Endothelial cell of umbilical vein (primary cell): ENCODE measurements around the gene KPTN. TPM values are rescaled to one million over a fixed set of nuclear protein-coding genes. Genes with fewer than 3 reads are reported as not detected.

ENCODE experiments used
- BruUV-seq: library from RNA; stranded (reverse); fragments of 400-500 nt; replicated peaks from 2 replicates; lab custom pipeline; 2021; lab: Mats Ljungman, UMichigan
- CTCF ChIA-PET: fragments of 300-600, 350-600 bp; sonication (Branson Sonifier 250); formaldehyde crosslinking; loops from one replicate; lab custom pipeline; 2021; ENCODE audit warnings: antibody characterized with exemption, inconsistent platforms; lab: Charles Lee
- POLR2A ChIA-PET: fragments of 300-600, 350-600 bp; sonication (Branson Sonifier 250); formaldehyde crosslinking; loops from one replicate; lab custom pipeline; 2021; ENCODE audit warnings: antibody characterized with exemption, inconsistent platforms; lab: Charles Lee
- DNase-seq: peaks from one replicate; pipeline ENCODE4 v3.0.0-alpha.2; 2011; ENCODE audit warnings: low read depth, low spot score
- FAIRE-seq: peaks from 2 replicates; lab custom pipeline; 2011; peaks lifted over from hg19 to GRCh38; lab: Jason Lieb, UNC
- H2AFZ ChIP-seq: 2 replicates; pipeline ENCODE4 v1.6.0; 2012; ENCODE audit warnings: low read depth, low read length, control low read depth, inconsistent platforms
- H3K27ac ChIP-seq: 2 replicates; pipeline ENCODE4 v1.5.1; 2011; ENCODE audit warnings: low read depth, mild to moderate bottlenecking, control low read depth, low read length, moderate library complexity; ENCODE audit not compliant: insufficient read depth
- H3K27me3 ChIP-seq, 2 experiments: 2 replicates each; pipeline versions ENCODE4 v1.6.0 to v1.6.1; 2011; ENCODE audit warnings: low read length in 2 of 2, mixed read lengths in 1 of 2; ENCODE audit not compliant: control insufficient read depth in 2 of 2, insufficient read depth in 2 of 2
- H3K36me3 ChIP-seq, 2 experiments: 2 replicates in 1 of 2; 3 replicates in 1 of 2; pipeline ENCODE4 v1.5.1; 2011; ENCODE audit warnings: low read length in 2 of 2, mild to moderate bottlenecking in 1 of 2, moderate library complexity in 1 of 2; ENCODE audit not compliant: control insufficient read depth in 2 of 2, insufficient read depth in 2 of 2; ENCODE audit errors: extremely low read depth in 1 of 2
- H3K4me1 ChIP-seq: 3 replicates; pipeline ENCODE4 v1.5.1; 2011; ENCODE audit warnings: mild to moderate bottlenecking, low read length; ENCODE audit not compliant: control insufficient read depth, insufficient read depth; ENCODE audit errors: extremely low read depth
- H3K4me2 ChIP-seq: 2 replicates; pipeline ENCODE4 v1.6.1; 2011; ENCODE audit warnings: low read length, control low read depth, mixed read lengths; ENCODE audit not compliant: insufficient read depth
- H3K4me3 ChIP-seq, 3 experiments: fragments of 200-600 bp in 1 of 3; sonication (generic), shearing (Covaris generic) in 1 of 3; replicated peaks in 1 of 3; 2 replicates each; pipeline ENCODE4 v1.5.1; 2011 to 2016; ENCODE audit warnings: control low read depth in 3 of 3, low read length in 3 of 3, mild to moderate bottlenecking in 2 of 3, inconsistent platforms in 1 of 3, low read depth in 1 of 3, moderate library complexity in 1 of 3; ENCODE audit not compliant: insufficient read depth in 1 of 3
- H3K79me2 ChIP-seq: 2 replicates; pipeline ENCODE4 v1.6.0; 2012; ENCODE audit warnings: low read length, inconsistent platforms; ENCODE audit not compliant: control insufficient read depth, insufficient read depth
- H3K9ac ChIP-seq: replicated peaks from 2 replicates; pipeline ENCODE3; 2011; ENCODE audit warnings: low read length, control low read depth; ENCODE audit not compliant: insufficient read depth; ENCODE audit errors: extremely low read depth
- H3K9me1 ChIP-seq: replicated peaks from 3 replicates; pipeline ENCODE4 v1.6.0; 2011; ENCODE audit warnings: mild to moderate bottlenecking, low read length; ENCODE audit not compliant: control insufficient read depth, insufficient read depth; ENCODE audit errors: extremely low read depth
- H3K9me3 ChIP-seq: replicated peaks from 2 replicates; pipeline ENCODE4 v1.5.1; 2012; ENCODE audit warnings: low read length, inconsistent platforms; ENCODE audit not compliant: control insufficient read depth, insufficient read depth
- H4K20me1 ChIP-seq: replicated peaks from 2 replicates; pipeline ENCODE3; 2011; ENCODE audit warnings: mild to moderate bottlenecking, low read length; ENCODE audit not compliant: control insufficient read depth, insufficient read depth; ENCODE audit errors: extremely low read depth
- EZH2 ChIP-seq: IDR thresholded peaks from 2 replicates; pipeline ENCODE4 v1.6.1; 2012; ENCODE audit warnings: borderline replicate concordance, low read depth, mild to moderate bottlenecking, moderate library complexity, low read length, inconsistent platforms; ENCODE audit not compliant: severe bottlenecking
- FOS ChIP-seq: IDR thresholded peaks from 2 replicates; pipeline ENCODE4 v1.6.1; 2011; ENCODE audit warnings: mild to moderate bottlenecking, low read length, moderate library complexity, borderline replicate concordance; ENCODE audit not compliant: insufficient read depth
- GATA2 ChIP-seq: IDR thresholded peaks from 2 replicates; pipeline ENCODE4 v1.7.0; 2011; ENCODE audit warnings: low read depth, mild to moderate bottlenecking, moderate library complexity, mixed read lengths, low read length; ENCODE audit not compliant: insufficient read length, insufficient read depth
- JUN ChIP-seq: IDR thresholded peaks from 2 replicates; pipeline ENCODE4 v1.6.1; 2011; ENCODE audit warnings: borderline replicate concordance, low read depth; ENCODE audit not compliant: insufficient read length, insufficient read depth
- MYC ChIP-seq: IDR thresholded peaks from one replicate; pipeline ENCODE4 v1.6.1; 2011; ENCODE audit warnings: mild to moderate bottlenecking, low read depth, low read length
- POLR2A ChIP-seq: IDR thresholded peaks from 2 replicates; pipeline ENCODE4 v1.6.1; 2012; ENCODE audit warnings: low read depth, mild to moderate bottlenecking, control low read depth, low read length
- POLR2AphosphoS5 ChIP-seq: IDR thresholded peaks from 2 replicates; pipeline ENCODE4 v1.6.1; 2012; ENCODE audit warnings: low read depth, mild to moderate bottlenecking, control low read depth, low read length, moderate library complexity; ENCODE audit not compliant: insufficient read depth
- dilution Hi-C: fragments of 300-500 bp; cut with MboI; formaldehyde crosslinking; loops from one replicate; pipeline ENCODE4 v1.15.0; 2019; ENCODE audit warnings: low sequenced_read_pairs; ENCODE audit not compliant: extremely low pct_ligation_motif_present
- intact Hi-C: fragments of 100-400 bp; cut with micrococcal nuclease; formaldehyde crosslinking; loops from one replicate; pipeline ENCODE4 v1.10.0; 2022
- polyA plus RNA-seq, 4 experiments: library from polyadenylated mRNA; depleted of rRNA in 3 of 4; stranded (reverse) in 3 of 4; unstranded in 1 of 4; fragments of >200 nt; gene quantifications; 2 replicates each; pipeline versions ENCODE4 v1.2.1 to v1.2.3, GENCODE V29; 2011 to 2012; ENCODE audit warnings: missing spikeins in 1 of 4
- total RNA-seq: library from RNA; stranded (reverse); gene quantifications from 2 replicates; pipeline ENCODE4 v1.2.3, GENCODE V29; 2021
- TF ChIP-seq, protein P1 (sequence below): IDR thresholded peaks from 2 replicates; pipeline ENCODE4 v1.6.1; 2011; ENCODE audit not compliant: insufficient read depth, insufficient read length
- TF ChIP-seq, protein P2 (sequence below), 2 donors: IDR thresholded peaks; 1 replicate in 1 of 2; 2 replicates in 1 of 2; pipeline ENCODE4 v1.5.1; 2011; ENCODE audit warnings: low read length in 2 of 2, mild to moderate bottlenecking in 2 of 2, moderate library complexity in 2 of 2, control low read depth in 1 of 2, inconsistent platforms in 1 of 2, low read depth in 1 of 2; ENCODE audit not compliant: insufficient read depth in 1 of 2; ENCODE audit errors: extremely low read depth in 1 of 2

Gene KPTN
- total and polyA plus RNA-seq, 2 donors (not counting 3 experiments of a cell fraction or from before 2014, with no cell fraction given): 14.7 to 15.5 TPM

DNA sequence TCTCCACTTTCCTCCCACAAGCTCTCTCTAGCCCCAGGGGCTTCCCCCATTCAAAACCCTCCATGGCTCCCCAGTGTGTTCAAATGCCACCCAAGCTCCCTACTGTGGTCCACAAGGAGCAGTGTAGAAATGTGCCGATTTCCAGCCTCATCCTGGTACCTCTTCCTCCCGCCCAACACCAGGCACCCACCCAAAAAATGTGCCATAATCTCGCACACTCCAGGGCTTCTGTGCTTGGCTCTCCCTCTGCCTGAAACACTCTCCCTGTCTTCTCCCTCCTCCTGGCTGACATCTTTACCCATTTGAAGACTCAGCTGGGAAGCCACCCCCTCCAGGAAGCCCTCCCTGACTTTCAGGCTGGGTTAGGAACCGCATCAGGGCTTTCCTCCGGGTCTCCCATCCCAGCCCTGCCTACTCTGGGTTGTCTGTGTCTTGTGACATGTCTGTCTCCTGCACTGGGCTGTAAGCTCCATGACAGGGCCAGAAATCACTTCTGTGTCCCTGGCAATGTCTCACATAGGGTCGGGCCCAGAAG is 48.1 kb downstream of the KPTN start:
- Histone ChIP-seq H3K9me1 (no peaks in the 10 kb centered on the region), H3K79me2 (no peaks in the 10 kb centered on the region), H3K27me3 (peaks cover 0 to 2% of the 10 kb centered on the region in 2 experiments), H3K4me1 (no peaks in the 10 kb centered on the region), H3K9me3 (no peaks in the 10 kb centered on the region), H4K20me1 (no peaks in the 10 kb centered on the region), H2AFZ (no peak overlapping the region), H3K4me3 (no peak overlapping the region), H3K36me3 (no peaks in the 10 kb centered on the region), H3K9ac (no peak overlapping the region), H3K4me2 (no peak overlapping the region), H3K27ac (no peak overlapping the region)
- intact Hi-C loops (loop anchor here (1.0 to 5.0 kb wide), 4 partner anchors 79 to 271 kb away; partner anchors contain the start of gene NAPA), dilution Hi-C loops (no loop called here)
- FAIRE-seq (no peak), DNase-seq (no peak)
- TF ChIP-seq, protein P1, sequence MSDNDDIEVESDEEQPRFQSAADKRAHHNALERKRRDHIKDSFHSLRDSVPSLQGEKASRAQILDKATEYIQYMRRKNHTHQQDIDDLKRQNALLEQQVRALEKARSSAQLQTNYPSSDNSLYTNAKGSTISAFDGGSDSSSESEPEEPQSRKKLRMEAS: no peak
- TF ChIP-seq POLR2AphosphoS5: no peak
- TF ChIP-seq, protein P2, sequence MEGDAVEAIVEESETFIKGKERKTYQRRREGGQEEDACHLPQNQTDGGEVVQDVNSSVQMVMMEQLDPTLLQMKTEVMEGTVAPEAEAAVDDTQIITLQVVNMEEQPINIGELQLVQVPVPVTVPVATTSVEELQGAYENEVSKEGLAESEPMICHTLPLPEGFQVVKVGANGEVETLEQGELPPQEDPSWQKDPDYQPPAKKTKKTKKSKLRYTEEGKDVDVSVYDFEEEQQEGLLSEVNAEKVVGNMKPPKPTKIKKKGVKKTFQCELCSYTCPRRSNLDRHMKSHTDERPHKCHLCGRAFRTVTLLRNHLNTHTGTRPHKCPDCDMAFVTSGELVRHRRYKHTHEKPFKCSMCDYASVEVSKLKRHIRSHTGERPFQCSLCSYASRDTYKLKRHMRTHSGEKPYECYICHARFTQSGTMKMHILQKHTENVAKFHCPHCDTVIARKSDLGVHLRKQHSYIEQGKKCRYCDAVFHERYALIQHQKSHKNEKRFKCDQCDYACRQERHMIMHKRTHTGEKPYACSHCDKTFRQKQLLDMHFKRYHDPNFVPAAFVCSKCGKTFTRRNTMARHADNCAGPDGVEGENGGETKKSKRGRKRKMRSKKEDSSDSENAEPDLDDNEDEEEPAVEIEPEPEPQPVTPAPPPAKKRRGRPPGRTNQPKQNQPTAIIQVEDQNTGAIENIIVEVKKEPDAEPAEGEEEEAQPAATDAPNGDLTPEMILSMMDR (IDR thresholded peaks at IDR 0.05; ENCODE audit: extremely low read depth in 1 of 2, insufficient read depth in 1 of 2, low read depth in 1 of 2, low read length in 2 of 2): no peak
- TF ChIP-seq POLR2A: no peak
- no peak for TF ChIP-seq EZH2
- no peak for TF ChIP-seq GATA2
- TF ChIP-seq JUN: no peak
- no peak for TF ChIP-seq FOS
- no peak for TF ChIP-seq MYC
- CTCF ChIA-PET: interaction anchor here (0.8 to 10.7 kb wide), 18 partner anchors 8 to 377 kb away, joined by 3 to 454 read pairs (median 6); partner anchors contain the start of genes EHD2, KPTN and NOP53
- POLR2A ChIA-PET: no interaction called here
- BruUV-seq: no TSS peak
